GM19025 (cell line): ENCODE data around the gene KLHL8.
"Not testable (repeated sequence)": the region's sequence is repeated elsewhere in the genome, so short reads cannot be mapped to it uniquely, and the experiment has no call there.

ENCODE experiments used
- ATAC-seq: cut with Tn5 transposase; IDR thresholded peaks from one replicate; pipeline ENCODE4 v1.9.1; 2021; ENCODE audit warnings: mild to moderate bottlenecking, low read depth, moderate library complexity; ENCODE audit not compliant: unreplicated experiment

The KLHL8 gene

GRCh38 chr4:87185146-87185870 lies 35.1 kb downstream of the KLHL8 start:
- no peak for ATAC-seq

- no peak for ATAC-seq
These were observed 39.7 kb downstream of the KLHL8 start for GRCh38 chr4:87180767-87181166.

- ATAC-seq: no peak
These were observed 40.7 kb downstream of the KLHL8 start for GRCh38 chr4:87179751-87180150.

- no peak for ATAC-seq
These were observed 45.7 kb downstream of the KLHL8 start for GRCh38 chr4:87174672-87175071.

GRCh38 chr4:87171944-87172343 lies 48.5 kb downstream of the KLHL8 start:
- ATAC-seq: no peak

- no peak for ATAC-seq
These were observed 54.0 kb downstream of the KLHL8 start for GRCh38 chr4:87166296-87166854.

- no peak for ATAC-seq
These were observed 54.5 kb downstream of the KLHL8 start for GRCh38 chr4:87165892-87166291.

- ATAC-seq: no peak
These were observed 67.1 kb downstream of the KLHL8 start for GRCh38 chr4:87153078-87153870.

GRCh38 chr4:87152310-87153041 lies 67.9 kb downstream of the KLHL8 start:
- ATAC-seq: no peak

GRCh38 chr4:87151730-87152129 lies 68.7 kb downstream of the KLHL8 start:
- ATAC-seq: no peak

- no peak for ATAC-seq
These were observed 69.7 kb downstream of the KLHL8 start for GRCh38 chr4:87150498-87151261.

GRCh38 chr4:87147116-87147515 lies 73.3 kb downstream of the KLHL8 start:
- no peak for ATAC-seq

- ATAC-seq: not testable (repeated sequence)
These were observed 74.5 kb downstream of the KLHL8 start for GRCh38 chr4:87145934-87146333.

- no peak for ATAC-seq
These were observed 76.1 kb downstream of the KLHL8 start for GRCh38 chr4:87144356-87144755.

GRCh38 chr4:87141428-87141827 lies 79.0 kb downstream of the KLHL8 start:
- no peak for ATAC-seq

GRCh38 chr4:87134122-87134521 lies 86.3 kb downstream of the KLHL8 start:
- ATAC-seq: no peak

- no peak for ATAC-seq
These were observed 87.2 kb downstream of the KLHL8 start for GRCh38 chr4:87133183-87133582.

- ATAC-seq: no peak
These were observed 88.4 kb downstream of the KLHL8 start for GRCh38 chr4:87132035-87132434.

GRCh38 chr4:87130985-87131703 lies 89.3 kb downstream of the KLHL8 start:
- no peak for ATAC-seq

- no peak for ATAC-seq
These were observed 90.7 kb downstream of the KLHL8 start for GRCh38 chr4:87129681-87130080.
